ENCODE results near the gene TNRC18.

- TF ChIP-seq, protein P1, sequence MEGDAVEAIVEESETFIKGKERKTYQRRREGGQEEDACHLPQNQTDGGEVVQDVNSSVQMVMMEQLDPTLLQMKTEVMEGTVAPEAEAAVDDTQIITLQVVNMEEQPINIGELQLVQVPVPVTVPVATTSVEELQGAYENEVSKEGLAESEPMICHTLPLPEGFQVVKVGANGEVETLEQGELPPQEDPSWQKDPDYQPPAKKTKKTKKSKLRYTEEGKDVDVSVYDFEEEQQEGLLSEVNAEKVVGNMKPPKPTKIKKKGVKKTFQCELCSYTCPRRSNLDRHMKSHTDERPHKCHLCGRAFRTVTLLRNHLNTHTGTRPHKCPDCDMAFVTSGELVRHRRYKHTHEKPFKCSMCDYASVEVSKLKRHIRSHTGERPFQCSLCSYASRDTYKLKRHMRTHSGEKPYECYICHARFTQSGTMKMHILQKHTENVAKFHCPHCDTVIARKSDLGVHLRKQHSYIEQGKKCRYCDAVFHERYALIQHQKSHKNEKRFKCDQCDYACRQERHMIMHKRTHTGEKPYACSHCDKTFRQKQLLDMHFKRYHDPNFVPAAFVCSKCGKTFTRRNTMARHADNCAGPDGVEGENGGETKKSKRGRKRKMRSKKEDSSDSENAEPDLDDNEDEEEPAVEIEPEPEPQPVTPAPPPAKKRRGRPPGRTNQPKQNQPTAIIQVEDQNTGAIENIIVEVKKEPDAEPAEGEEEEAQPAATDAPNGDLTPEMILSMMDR (IDR thresholded peaks at IDR 0.05) = no peak
- TF ChIP-seq POLR2A (IDR thresholded peaks at IDR 0.05) = no peak
- no peak for TF ChIP-seq POLR2AphosphoS5 (IDR thresholded peaks at IDR 0.05)
- TF ChIP-seq EP300 (IDR thresholded peaks at IDR 0.05) = no peak
Measured at GRCh38 chr7:5283421-5284303, 140.0 kb downstream of the TNRC18 start.
